DMS53 treated with DMSO at 0.1 percent for 48 hours (cell line): ENCODE data around the gene PTGS1.
A peak's percentile ranks its signal among the peaks of the same experiment; 100 is the strongest.

Source experiments
- DNase-seq: peaks from one replicate; lab custom pipeline; 2025; ENCODE audit not compliant: unreplicated experiment; lab: John Stamatoyannopoulos, UW

Gene PTGS1

GRCh38 chr9:122372856-122373845 is 2.3 kb downstream of the PTGS1 start:
- DNase-seq: no peak

- no peak for DNase-seq
These were observed 4.1 kb downstream of the PTGS1 start for GRCh38 chr9:122374885-122375420.

- DNase-seq: no peak
These were observed 6.0 kb downstream of the PTGS1 start for GRCh38 chr9:122376796-122377195.

- no peak for DNase-seq
These were observed 6.7 kb downstream of the PTGS1 start for GRCh38 chr9:122377241-122378164.

GRCh38 chr9:122378236-122378635 is 7.4 kb downstream of the PTGS1 start:
- DNase-seq: no peak

GRCh38 chr9:122379340-122379739 is 8.5 kb downstream of the PTGS1 start:
- no peak for DNase-seq

GRCh38 chr9:122380293-122380692 is 9.5 kb downstream of the PTGS1 start:
- no peak for DNase-seq

- DNase-seq: no peak
These were observed 10.6 kb downstream of the PTGS1 start for GRCh38 chr9:122381206-122381950.

- no peak for DNase-seq
These were observed 12.4 kb downstream of the PTGS1 start for GRCh38 chr9:122382901-122383850.

- DNase-seq: no peak
These were observed 13.2 kb downstream of the PTGS1 start for GRCh38 chr9:122383992-122384461.

GRCh38 chr9:122386311-122386872 is 15.6 kb downstream of the PTGS1 start:
- DNase-seq: no peak

- DNase-seq: no peak
These were observed 16.7 kb downstream of the PTGS1 start for GRCh38 chr9:122387536-122387935.

- no peak for DNase-seq
These were observed 18.4 kb downstream of the PTGS1 start for GRCh38 chr9:122389195-122389594.

- peak; percentile 8 for DNase-seq
These were observed 19.1 kb downstream of the PTGS1 start for GRCh38 chr9:122389799-122390481.

GRCh38 chr9:122392284-122392683 is 21.5 kb downstream of the PTGS1 start:
- no peak for DNase-seq

- no peak for DNase-seq
These were observed 21.9 kb downstream of the PTGS1 start for GRCh38 chr9:122392714-122393113.

GRCh38 chr9:122393284-122393983 is 22.6 kb downstream of the PTGS1 start:
- DNase-seq: no peak
